Common myeloid progenitor, CD34-positive (primary cell): ENCODE data around the gene PPIP5K2. TPM values are rescaled to one million over a fixed set of nuclear protein-coding genes. Genes with fewer than 3 reads are reported as not detected.
A peak's percentile ranks its signal among the peaks of the same experiment; 100 is the strongest.
"Not testable (repeated sequence)": the region's sequence is repeated elsewhere in the genome, so short reads cannot be mapped to it uniquely, and the experiment has no call there.

Experiments
- CTCF ChIA-PET: fragments of 350-600 bp; sonication (Branson Sonifier 250); formaldehyde crosslinking; loops from one replicate; lab custom pipeline; 2021; ENCODE audit warnings: antibody characterized with exemption; lab: Charles Lee
- POLR2A ChIA-PET: fragments of 350-600 bp; sonication (Branson Sonifier 250); formaldehyde crosslinking; loops from one replicate; lab custom pipeline; 2021; ENCODE audit warnings: antibody characterized with exemption; lab: Charles Lee
- DNase-seq, 3 donors: peaks; one replicate each; pipeline versions ENCODE4 v3.0.0 to v3.0.0-alpha.2; 2013
- H3K27ac ChIP-seq, 2 experiments: 1 replicate in 1 of 2; 2 replicates in 1 of 2; pipeline ENCODE4 v1.7.0; 2013; ENCODE audit warnings: inconsistent platforms in 2 of 2, low read length in 2 of 2, mild to moderate bottlenecking in 2 of 2, low read depth in 1 of 2, moderate library complexity in 1 of 2; ENCODE audit not compliant: severe bottlenecking in 2 of 2, insufficient read depth in 1 of 2, poor library complexity in 1 of 2
- H3K27me3 ChIP-seq, 5 experiments: replicated peaks in 2 of 5; 1 replicate in 3 of 5; 2 replicates in 2 of 5; pipeline versions ENCODE4 v1.6.1 to v1.7.0; 2013; ENCODE audit warnings: low read length in 4 of 5, mild to moderate bottlenecking in 2 of 5, moderate library complexity in 2 of 5, inconsistent platforms in 1 of 5; ENCODE audit not compliant: insufficient read depth in 5 of 5, control insufficient read depth in 4 of 5
- H3K36me3 ChIP-seq, 4 experiments: 1 replicate in 2 of 4; 2 replicates in 2 of 4; pipeline versions ENCODE4 v1.6.1 to v1.7.0; 2013; ENCODE audit warnings: low read length in 3 of 4, control low read depth in 1 of 4, mild to moderate bottlenecking in 1 of 4; ENCODE audit not compliant: control insufficient read depth in 4 of 4, insufficient read depth in 4 of 4
- H3K4me1 ChIP-seq, 4 experiments: 1 replicate in 3 of 4; 2 replicates in 1 of 4; pipeline versions ENCODE4 v1.6.1 to v1.7.1; 2013; ENCODE audit warnings: low read length in 3 of 4, mild to moderate bottlenecking in 3 of 4, control low read depth in 1 of 4, inconsistent platforms in 1 of 4, moderate library complexity in 1 of 4; ENCODE audit not compliant: control insufficient read depth in 4 of 4, insufficient read depth in 4 of 4; ENCODE audit errors: control extremely low read depth in 1 of 4
- H3K4me3 ChIP-seq, 7 experiments: 1 replicate in 4 of 7; 2 replicates in 3 of 7; pipeline versions ENCODE4 v1.5.1 to v1.7.0; 2013; ENCODE audit warnings: mild to moderate bottlenecking in 7 of 7, low read length in 6 of 7, moderate library complexity in 6 of 7, inconsistent platforms in 2 of 7, low read depth in 2 of 7, control low read depth in 1 of 7; ENCODE audit not compliant: insufficient read depth in 4 of 7, control insufficient read depth in 1 of 7; ENCODE audit errors: extremely low read depth in 1 of 7
- H3K9me3 ChIP-seq, 5 experiments: 1 replicate in 4 of 5; 2 replicates in 1 of 5; pipeline versions ENCODE4 v1.6.1 to v1.7.1; 2013; ENCODE audit warnings: low read length in 4 of 5, mild to moderate bottlenecking in 2 of 5, inconsistent platforms in 1 of 5, low read depth in 1 of 5, moderate library complexity in 1 of 5; ENCODE audit not compliant: control insufficient read depth in 4 of 5, insufficient read depth in 2 of 5; ENCODE audit errors: control extremely low read depth in 1 of 5
- WGBS: methylation state at CpG from one replicate; pipeline ENCODE4 v1.1.5; 2013; ENCODE audit not compliant: insufficient coverage; 5-methylcytosine and 5-hydroxymethylcytosine counted together
- polyA plus RNA-seq: library from polyadenylated mRNA; unstranded; fragments of 120-200 nt; gene quantifications from one replicate; pipeline ENCODE4 v1.2.1, GENCODE V29; 2013

The PPIP5K2 gene
- polyA plus RNA-seq, result 116 TPM

DNA sequence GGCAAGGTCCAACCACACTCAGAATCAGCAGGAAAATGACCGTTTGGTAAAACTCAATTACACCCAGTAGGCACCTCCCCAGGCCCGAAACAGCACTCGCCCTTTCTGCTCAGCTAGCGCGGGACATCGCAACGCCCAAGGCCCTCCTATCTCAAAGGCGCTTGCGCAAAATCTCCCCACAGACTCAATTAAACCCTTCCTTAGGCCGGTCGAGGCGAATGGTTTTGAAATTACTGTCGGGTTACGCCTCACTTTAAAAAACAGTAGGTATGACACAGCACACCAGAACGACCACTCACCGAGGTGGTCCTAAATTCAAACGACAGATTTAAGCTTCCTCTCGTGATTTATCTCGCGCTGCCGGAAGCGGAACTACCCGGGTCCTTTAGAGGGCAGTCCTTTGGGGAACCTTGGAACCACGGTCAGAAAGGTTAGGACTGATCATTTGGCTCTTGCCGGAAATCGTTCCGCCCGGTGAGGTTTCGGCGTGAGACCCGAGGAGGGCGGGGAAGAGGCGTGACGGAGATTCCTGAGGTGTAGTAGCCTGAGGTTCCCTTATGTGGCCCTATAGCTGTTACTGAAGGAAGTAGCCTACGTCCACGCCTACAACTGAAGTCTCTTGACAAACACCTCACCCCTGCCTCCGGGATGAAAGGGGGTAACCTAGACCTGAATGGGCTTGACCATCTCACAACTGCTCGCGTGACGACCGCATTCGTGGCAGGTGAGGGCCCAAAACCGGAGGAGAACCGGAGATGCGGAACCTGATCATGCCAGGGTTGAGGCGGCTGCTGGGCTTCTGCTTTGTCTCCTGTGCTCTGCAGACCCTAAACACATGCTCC lies at the start of gene PPIP5K2, which contains the start of gene GIN1:
Gene PPIP5K2 (plus strand): TSS at position 537 of the 842 bp plus-strand sequence. CDS start 9,289 bp downstream, outside the sequence.
Gene GIN1 (minus strand): TSS at position 374 of the 842 bp plus-strand sequence. CDS start 11,431 bp downstream, outside the sequence.
- Histone ChIP-seq H3K27ac (peak within 1 kb of the TSS; percentile 88 to 97), H3K4me1 (peaks cover 14 to 45% (median 33%) of the 10 kb centered on the region in 4 experiments), H3K9me3 (no peaks in the 10 kb centered on the region), H3K36me3 (peaks cover 0 to 13% (median 3%) of the 10 kb centered on the region in 4 experiments), H3K27me3 (no peaks in the 10 kb centered on the region), H3K4me3 (peak within 1 kb of the TSS; percentile 82 to 100 (median 98))
- POLR2A ChIA-PET, result interaction anchor here (0.6 to 1.2 kb wide), 4 partner anchors 9 to 152 kb away, joined by 3 to 8 read pairs (median 5); no protein-coding TSS in a partner anchor
- WGBS, result under 1% methylated on average over 42 of the region's 46 CpGs
- DNase-seq, result peak; percentile 100
- CTCF ChIA-PET, result interaction anchor here (0.9 to 2.4 kb wide), 8 partner anchors 10 to 1177 kb away, joined by 3 to 6 read pairs (median 3); partner anchors contain the start of gene SLCO4C1

DNA sequence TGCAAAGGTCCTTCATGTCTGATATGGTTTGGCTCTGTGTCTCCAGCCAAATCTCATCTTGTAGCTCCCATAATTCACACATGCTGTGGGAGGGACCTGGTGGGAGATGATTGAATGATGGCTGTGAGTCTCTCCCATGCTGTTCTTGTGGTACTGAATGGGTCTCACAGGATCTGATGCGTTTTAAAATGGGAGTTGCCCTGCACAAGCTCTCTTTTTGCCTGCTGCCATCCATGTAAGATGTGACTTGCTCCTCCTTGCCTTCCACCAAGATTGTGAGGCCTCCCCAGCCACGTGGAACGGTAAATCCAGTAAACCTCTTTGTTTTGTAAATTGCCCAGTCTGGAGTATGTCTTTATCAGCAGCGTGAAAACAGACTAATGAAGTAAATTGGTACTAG lies 46.6 kb upstream of the PPIP5K2 start:
- DNase-seq, H3K27me3 ChIP-seq, H3K4me1 ChIP-seq, H3K4me3 ChIP-seq, H3K27ac ChIP-seq, CTCF ChIA-PET, POLR2A ChIA-PET, H3K36me3 ChIP-seq: not testable (repeated sequence)
- H3K9me3 ChIP-seq, result peaks cover 3 to 13% (median 6%) of the 10 kb centered on the region in 5 experiments
- WGBS, result 100% methylated on average over 1 of the region's 4 CpGs

DNA sequence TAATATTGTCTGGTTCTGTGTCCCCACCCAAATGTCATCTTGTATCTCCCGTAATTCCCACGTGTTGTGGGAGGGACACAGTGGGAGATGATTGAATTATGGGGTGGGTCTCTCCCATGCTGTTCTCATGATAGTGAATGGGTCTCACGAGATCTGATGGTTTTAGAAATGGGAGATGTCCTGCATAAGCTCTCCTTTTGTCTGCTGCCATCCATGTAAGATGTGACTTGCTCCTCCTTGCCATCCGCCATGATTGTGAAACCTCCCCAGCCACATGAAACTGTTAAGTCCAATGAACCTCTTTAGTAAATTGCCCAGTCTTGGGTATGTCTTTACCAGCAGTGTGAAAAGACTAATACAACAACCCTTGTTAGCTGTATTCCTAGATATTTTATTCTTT lies 44.7 kb upstream of the PPIP5K2 start:
- 100% methylated on average over 3 of the region's 4 CpGs for WGBS
- CTCF ChIA-PET, result no interaction called here
- H3K27me3 ChIP-seq, result no peaks in the 10 kb centered on the region
- H3K9me3 ChIP-seq, result peaks cover 3 to 20% (median 16%) of the 10 kb centered on the region in 5 experiments
- no peak for DNase-seq
- H3K4me1 ChIP-seq, result no peaks in the 10 kb centered on the region
- no peaks in the 10 kb centered on the region for H3K36me3 ChIP-seq
- H3K27ac ChIP-seq, result no peak overlapping the region
- no peak overlapping the region for H3K4me3 ChIP-seq
- POLR2A ChIA-PET, result no interaction called here

DNA sequence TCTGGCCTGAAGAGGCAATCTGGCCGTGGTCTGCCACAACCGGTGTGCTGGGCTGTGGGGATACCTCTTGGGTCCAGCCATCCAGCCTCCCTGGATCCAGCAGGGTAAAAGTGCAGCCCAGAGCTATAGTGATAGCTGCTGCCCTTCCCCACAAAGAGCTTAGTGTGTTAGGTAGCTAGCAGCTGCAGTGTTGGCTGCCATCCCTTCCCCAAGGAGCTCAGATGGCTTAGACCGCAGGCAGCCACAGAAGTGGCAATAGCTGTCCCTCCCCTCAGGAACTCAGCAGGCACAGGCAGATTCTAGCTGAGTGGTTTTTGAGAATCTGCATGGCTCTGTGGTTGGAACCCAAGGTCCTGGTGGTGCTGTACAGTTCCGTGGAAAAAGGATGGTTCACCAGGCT lies 40.3 kb upstream of the PPIP5K2 start:
- Histone ChIP-seq H3K27ac (no peak overlapping the region), H3K4me1 (no peaks in the 10 kb centered on the region), H3K27me3 (no peaks in the 10 kb centered on the region), H3K4me3 (no peak overlapping the region), H3K9me3 (peaks cover 4 to 33% (median 22%) of the 10 kb centered on the region in 5 experiments), H3K36me3 (peaks cover 0 to 5% (median 1%) of the 10 kb centered on the region in 4 experiments)
- ChIA-PET POLR2A (no interaction called here), CTCF (no interaction called here)
- WGBS, result 93% methylated on average over 3 of the region's 4 CpGs
- no peak for DNase-seq

DNA sequence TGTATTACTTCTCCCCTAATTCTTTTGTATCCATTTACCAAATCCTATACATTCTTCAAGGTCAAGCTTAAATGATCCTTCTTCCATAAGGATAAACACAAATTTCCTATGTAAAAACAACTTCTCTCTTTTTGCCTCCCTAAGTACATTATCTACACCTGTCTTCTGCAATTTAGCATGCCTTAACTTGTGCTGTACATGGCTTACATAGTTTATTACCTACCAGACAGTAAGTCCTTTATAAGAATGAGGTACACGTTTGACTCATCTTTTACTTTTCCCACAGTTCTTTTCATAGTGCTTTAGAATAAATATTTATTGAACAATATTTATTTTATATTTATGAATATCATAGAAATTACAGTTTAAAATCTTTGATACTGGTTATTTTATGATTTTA lies 33.6 kb upstream of the PPIP5K2 start:
- ChIA-PET CTCF (interaction anchor here (0.6 to 1.1 kb wide), 2 partner anchors 19 to 110 kb away, joined by 3 read pairs; no protein-coding TSS in a partner anchor), POLR2A (no interaction called here)
- WGBS, result no CpG with 5 or more reads among the region's 1 CpG

DNA sequence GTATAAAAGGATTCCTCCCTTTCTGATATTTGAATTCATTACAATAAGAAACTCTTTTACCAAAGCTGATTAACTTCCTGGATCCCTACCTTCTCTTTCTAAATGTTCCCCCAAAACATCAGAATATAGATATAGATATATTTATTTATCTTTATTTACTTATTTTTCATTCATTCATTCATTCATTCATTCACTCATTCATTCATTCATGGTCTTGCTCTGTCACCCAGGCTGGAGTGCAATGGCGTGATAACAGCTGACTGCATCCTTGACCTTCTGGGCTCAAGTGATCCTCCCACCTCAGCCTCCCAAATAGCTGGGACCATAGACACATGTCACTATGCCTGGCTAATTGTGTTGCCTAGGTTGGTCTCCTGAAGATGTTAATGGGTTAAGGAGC lies 30.8 kb upstream of the PPIP5K2 start:
- WGBS, result 100% methylated on average over 1 of the region's 1 CpG
- DNase-seq, result no peak
- H3K4me3 ChIP-seq, result no peak overlapping the region
- peaks cover 2 to 8% (median 4%) of the 10 kb centered on the region in 5 experiments for H3K9me3 ChIP-seq
- CTCF ChIA-PET, result interaction anchor here (0.6 kb wide), 1 partner anchor 147 kb away, joined by 4 read pairs; no protein-coding TSS in a partner anchor
- H3K4me1 ChIP-seq, result no peaks in the 10 kb centered on the region
- peaks cover 0 to 28% (median 10%) of the 10 kb centered on the region in 4 experiments for H3K36me3 ChIP-seq
- no peak overlapping the region for H3K27ac ChIP-seq
- POLR2A ChIA-PET, result no interaction called here
- H3K27me3 ChIP-seq, result no peaks in the 10 kb centered on the region

More for the DNA sequence above, 33.6 kb upstream of the PPIP5K2 start:
- DNase-seq, result no peak
- Histone ChIP-seq H3K36me3 (peaks cover 0 to 28% (median 10%) of the 10 kb centered on the region in 4 experiments), H3K4me3 (no peak overlapping the region), H3K27me3 (no peaks in the 10 kb centered on the region), H3K27ac (no peak overlapping the region), H3K4me1 (no peaks in the 10 kb centered on the region), H3K9me3 (peaks cover 2 to 21% (median 7%) of the 10 kb centered on the region in 5 experiments)

DNA sequence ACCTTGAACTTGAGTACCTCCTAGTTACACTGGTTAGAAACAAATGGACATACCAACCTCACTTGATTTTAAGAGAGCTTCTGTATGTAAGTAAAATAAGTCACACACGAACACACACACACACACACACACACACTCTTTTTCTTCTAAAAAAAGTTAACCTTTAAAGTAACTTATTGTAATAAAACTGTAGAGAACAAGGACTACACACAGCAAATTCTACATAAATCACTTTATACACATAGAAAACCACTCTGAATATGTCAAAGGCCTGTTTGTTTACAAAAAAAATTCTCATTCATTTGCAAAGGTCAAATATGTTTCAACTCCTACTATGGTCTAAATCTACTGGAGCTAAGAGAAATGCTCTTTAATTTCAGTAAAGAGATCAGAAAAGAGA lies 29.3 kb upstream of the PPIP5K2 start:
- Histone ChIP-seq H3K4me3 (no peak overlapping the region), H3K27me3 (no peaks in the 10 kb centered on the region), H3K4me1 (no peaks in the 10 kb centered on the region), H3K36me3 (peaks cover 0 to 20% (median 7%) of the 10 kb centered on the region in 4 experiments), H3K9me3 (peaks cover 0 to 2% (median 0%) of the 10 kb centered on the region in 5 experiments), H3K27ac (no peak overlapping the region)
- POLR2A ChIA-PET, result no interaction called here
- CTCF ChIA-PET, result no interaction called here
- WGBS, result no CpG with 5 or more reads among the region's 1 CpG
- DNase-seq, result no peak
